IPS-20b (cell line): ENCODE measurements around the gene CEP350.
A peak's percentile ranks its signal among the peaks of the same experiment; 100 is the strongest.
"Not testable (repeated sequence)": the region's sequence is repeated elsewhere in the genome, so short reads cannot be mapped to it uniquely, and the experiment has no call there.

Experiments
- H3K27ac ChIP-seq: one replicate; pipeline ENCODE4 v1.5.1; 2013; ENCODE audit warnings: low read length
- H3K27me3 ChIP-seq: 2 replicates; pipeline ENCODE4 v1.6.1; 2013; ENCODE audit warnings: mild to moderate bottlenecking, low read length, inconsistent platforms; ENCODE audit not compliant: insufficient read depth
- H3K36me3 ChIP-seq: 2 replicates; pipeline ENCODE4 v1.6.1; 2013; ENCODE audit warnings: low read depth, mild to moderate bottlenecking, inconsistent platforms, low read length, moderate library complexity; ENCODE audit not compliant: insufficient read depth
- H3K4me1 ChIP-seq: 2 replicates; pipeline ENCODE4 v1.6.1; 2013; ENCODE audit warnings: mild to moderate bottlenecking, control low read depth, inconsistent platforms, low read length, moderate library complexity; ENCODE audit not compliant: insufficient read depth
- H3K4me3 ChIP-seq: 2 replicates; pipeline ENCODE4 v1.5.1; 2013; ENCODE audit warnings: mild to moderate bottlenecking, low read length, inconsistent platforms
- H3K9ac ChIP-seq: 2 replicates; pipeline ENCODE4 v1.6.1; 2013; ENCODE audit warnings: low read depth, mild to moderate bottlenecking, inconsistent platforms, low read length, moderate library complexity
- H3K9me3 ChIP-seq: 2 replicates; pipeline ENCODE4 v1.6.1; 2013; ENCODE audit warnings: mild to moderate bottlenecking, low read depth, low read length, inconsistent platforms; ENCODE audit not compliant: insufficient read depth

The CEP350 gene

GRCh38 chr1:179951383-179952144, 3.0 kb upstream of the CEP350 start:
- Histone ChIP-seq H3K27ac (no peak overlapping the region), H3K9ac (no peak overlapping the region), H3K4me1 (peaks cover 8% of the 10 kb centered on the region; the same call in 1 of the 2 replicates), H3K9me3 (no peaks in the 10 kb centered on the region), H3K36me3 (no peaks in the 10 kb centered on the region), H3K27me3 (no peaks in the 10 kb centered on the region), H3K4me3 (no peak overlapping the region)

GRCh38 chr1:179952186-179952585, 2.4 kb upstream of the CEP350 start:
- Histone ChIP-seq H3K9ac (no peak overlapping the region), H3K4me3 (no peak overlapping the region), H3K9me3 (no peaks in the 10 kb centered on the region), H3K27me3 (no peaks in the 10 kb centered on the region), H3K27ac (no peak overlapping the region), H3K36me3 (no peaks in the 10 kb centered on the region), H3K4me1 (peaks cover 8% of the 10 kb centered on the region; the same call in 1 of the 2 replicates)

- Histone ChIP-seq H3K4me1 (peaks cover 8% of the 10 kb centered on the region; the same call in 1 of the 2 replicates), H3K27ac (no peak overlapping the region)
Observed at GRCh38 chr1:179953974-179954492, 577 bp upstream of the CEP350 start.

GRCh38 chr1:179955287-179955680, 674 bp downstream of the CEP350 start:
- no peak overlapping the region for H3K27ac ChIP-seq
- peaks cover 8% of the 10 kb centered on the region; the same call in 1 of the 2 replicates for H3K4me1 ChIP-seq
- H3K9me3 ChIP-seq, result no peaks in the 10 kb centered on the region
- no peaks in the 10 kb centered on the region for H3K27me3 ChIP-seq
- H3K36me3 ChIP-seq, result no peaks in the 10 kb centered on the region
- peak overlapping the region; percentile 87 for H3K9ac ChIP-seq
- peak overlapping the region; percentile 86 for H3K4me3 ChIP-seq

More at GRCh38 chr1:179953974-179954492, 577 bp upstream of the CEP350 start:
- Histone ChIP-seq H3K9me3 (no peaks in the 10 kb centered on the region), H3K36me3 (no peaks in the 10 kb centered on the region), H3K27me3 (no peaks in the 10 kb centered on the region), H3K4me3 (peak overlapping the region; percentile 86), H3K9ac (peak overlapping the region; percentile 79)

- Histone ChIP-seq H3K27ac (no peak overlapping the region), H3K9me3 (no peaks in the 10 kb centered on the region), H3K4me3 (peak overlapping the region; percentile 86), H3K27me3 (no peaks in the 10 kb centered on the region), H3K4me1 (peaks cover 8% of the 10 kb centered on the region; the same call in 1 of the 2 replicates), H3K36me3 (no peaks in the 10 kb centered on the region), H3K9ac (peak overlapping the region; percentile 87)
Observed at GRCh38 chr1:179955731-179956130, 1.1 kb downstream of the CEP350 start.

GRCh38 chr1:179958359-179958758, 3.7 kb downstream of the CEP350 start:
- Histone ChIP-seq H3K4me1 (peaks cover 8% of the 10 kb centered on the region; the same call in 1 of the 2 replicates), H3K9ac (no peak overlapping the region), H3K36me3 (no peaks in the 10 kb centered on the region), H3K27ac (no peak overlapping the region), H3K27me3 (no peaks in the 10 kb centered on the region), H3K4me3 (no peak overlapping the region), H3K9me3 (no peaks in the 10 kb centered on the region)

GRCh38 chr1:179962168-179962567, 7.6 kb downstream of the CEP350 start:
- H3K27me3 ChIP-seq, H3K4me1 ChIP-seq, H3K27ac ChIP-seq, H3K9me3 ChIP-seq, H3K36me3 ChIP-seq, H3K9ac ChIP-seq, H3K4me3 ChIP-seq: not testable (repeated sequence)

- Histone ChIP-seq H3K9ac (no peak overlapping the region), H3K27ac (no peak overlapping the region), H3K4me3 (no peak overlapping the region), H3K9me3 (peaks cover 4% of the 10 kb centered on the region; the same call in 1 of the 2 replicates), H3K36me3 (0 out of 2 replicates have a peak, but pooled peaks cover 3% of the 10 kb centered on the region), H3K4me1 (peaks cover 4% of the 10 kb centered on the region; the same call in 1 of the 2 replicates), H3K27me3 (no peaks in the 10 kb centered on the region)
Observed at GRCh38 chr1:179966551-179966950, 11.9 kb downstream of the CEP350 start.

- Histone ChIP-seq H3K27me3 (no peaks in the 10 kb centered on the region), H3K36me3 (0 out of 2 replicates have a peak, but pooled peaks cover 3% of the 10 kb centered on the region), H3K4me1 (peaks cover 4% of the 10 kb centered on the region; the same call in 1 of the 2 replicates), H3K9ac (no peak overlapping the region), H3K9me3 (peaks cover 4% of the 10 kb centered on the region; the same call in 1 of the 2 replicates), H3K27ac (no peak overlapping the region), H3K4me3 (no peak overlapping the region)
Observed at GRCh38 chr1:179968284-179968993, 13.8 kb downstream of the CEP350 start.

- no peaks in the 10 kb centered on the region for H3K27me3 ChIP-seq
- H3K4me3 ChIP-seq, result no peak overlapping the region
- 0 out of 2 replicates have a peak, but pooled peaks cover 3% of the 10 kb centered on the region for H3K36me3 ChIP-seq
- H3K4me1 ChIP-seq, result peaks cover 4% of the 10 kb centered on the region; the same call in 1 of the 2 replicates
- H3K27ac ChIP-seq, result no peak overlapping the region
- peaks cover 4% of the 10 kb centered on the region; the same call in 1 of the 2 replicates for H3K9me3 ChIP-seq
- no peak overlapping the region for H3K9ac ChIP-seq
Observed at GRCh38 chr1:179968994-179969919, 14.6 kb downstream of the CEP350 start.

- Histone ChIP-seq H3K9me3 (peaks cover 4% of the 10 kb centered on the region; the same call in 1 of the 2 replicates), H3K9ac (no peak overlapping the region), H3K4me3 (no peak overlapping the region), H3K27ac (no peak overlapping the region), H3K27me3 (no peaks in the 10 kb centered on the region), H3K36me3 (0 out of 2 replicates have a peak, but pooled peaks cover 3% of the 10 kb centered on the region), H3K4me1 (peaks cover 4% of the 10 kb centered on the region; the same call in 1 of the 2 replicates)
Observed at GRCh38 chr1:179969962-179970361, 15.4 kb downstream of the CEP350 start.
